ENCODE results near the gene PCYT2. TPM values are rescaled to one million over a fixed set of nuclear protein-coding genes. Genes with fewer than 3 reads are reported as not detected.

The PCYT2 gene
- total and polyA plus RNA-seq, 9 of the 15 experiments (the other 6 are each of a cell fraction or from before 2014, with no cell fraction given), result 0.92 to 134 (median 82.5) TPM

- TF ChIP-seq, protein P1, sequence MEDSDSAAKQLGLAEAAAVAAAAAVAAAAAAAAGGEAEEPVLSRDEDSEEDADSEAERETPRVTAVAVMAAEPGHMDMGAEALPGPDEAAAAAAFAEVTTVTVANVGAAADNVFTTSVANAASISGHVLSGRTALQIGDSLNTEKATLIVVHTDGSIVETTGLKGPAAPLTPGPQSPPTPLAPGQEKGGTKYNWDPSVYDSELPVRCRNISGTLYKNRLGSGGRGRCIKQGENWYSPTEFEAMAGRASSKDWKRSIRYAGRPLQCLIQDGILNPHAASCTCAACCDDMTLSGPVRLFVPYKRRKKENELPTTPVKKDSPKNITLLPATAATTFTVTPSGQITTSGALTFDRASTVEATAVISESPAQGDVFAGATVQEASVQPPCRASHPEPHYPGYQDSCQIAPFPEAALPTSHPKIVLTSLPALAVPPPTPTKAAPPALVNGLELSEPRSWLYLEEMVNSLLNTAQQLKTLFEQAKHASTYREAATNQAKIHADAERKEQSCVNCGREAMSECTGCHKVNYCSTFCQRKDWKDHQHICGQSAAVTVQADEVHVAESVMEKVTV (CRISPR knock-in tag; IDR thresholded peaks at IDR 0.05), result no peak
- 0 out of 2 replicates have a peak, but pooled peaks have one; percentile 15 for TF ChIP-seq ELF2 (CRISPR knock-in tag; IDR thresholded peaks at IDR 0.05)
Observed at GRCh38 chr17:81926451-81927151, 15.4 kb upstream of the PCYT2 start (continued).

DNA sequence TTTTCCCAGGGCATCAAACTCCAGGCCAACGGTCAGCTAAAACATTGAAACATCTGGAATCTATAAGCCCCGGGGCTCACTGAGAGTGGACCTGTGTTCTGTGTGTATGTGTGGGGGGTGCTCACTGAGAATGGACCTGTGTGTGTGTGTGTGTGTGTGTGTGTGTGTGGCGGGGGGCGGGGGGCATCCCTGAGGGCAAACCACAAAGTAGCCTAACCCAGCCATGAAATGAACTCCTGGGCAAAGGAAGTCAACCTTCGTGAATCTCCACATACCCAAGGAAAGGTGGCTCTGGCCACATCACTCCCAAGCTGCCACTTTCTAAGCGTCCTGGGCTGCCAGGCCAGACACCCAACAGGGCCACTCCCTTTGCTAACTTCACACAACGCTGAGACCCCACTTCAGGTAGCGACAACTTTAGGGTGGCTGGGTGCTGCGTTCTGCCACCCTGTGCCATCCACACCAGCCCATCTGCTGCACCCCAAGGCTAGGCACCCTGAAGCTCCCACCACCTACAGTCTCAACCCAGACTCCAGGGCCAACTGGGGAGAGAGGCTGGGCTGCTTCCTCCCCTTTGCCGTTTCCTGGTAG is 14.8 kb upstream of the PCYT2 start:
- ChIA-PET CTCF (ENCODE audit: low intra/inter-chr PET ratio) (no interaction called here), POLR2A (interaction anchor here (0.5 to 4.8 kb wide), 17 partner anchors 9 to 417 kb away, joined by 3 to 32 read pairs (median 3); partner anchors contain the start of genes ACTG1, ARL16, HGS and MRPL12)
- peaks cover under 1% of the 10 kb centered on the region for H3K9me1 ChIP-seq (ENCODE audit: control insufficient read depth, insufficient read depth, low read length)
- peaks cover 9% of the 10 kb centered on the region; the same call in 1 of the 2 replicates for H4K20me1 ChIP-seq (replicated peaks; ENCODE audit: control insufficient read depth, insufficient read depth, low read length)
- H3K27ac ChIP-seq (ENCODE audit: extremely low read depth, low read depth, low read length), result peak overlapping the region; percentile 98
- no peaks in the 10 kb centered on the region for H3K27me3 ChIP-seq (ENCODE audit: control insufficient read depth in 2 of 2, insufficient read depth in 2 of 2, low read length in 2 of 2)
- ATAC-seq (no peak), FAIRE-seq (peak; percentile 69), DNase-seq (ENCODE audit: extremely low read depth in 1 of 4, low spot score in 3 of 4) (no peak)
- peak overlapping the region; percentile 80 for H3K4me2 ChIP-seq (ENCODE audit: insufficient read depth, low read length)
- H3K4me1 ChIP-seq (replicated peaks in 1 of 2; ENCODE audit: control insufficient read depth in 2 of 2, insufficient read depth in 2 of 2, low read length in 2 of 2), result peaks cover 45 to 95% of the 10 kb centered on the region in 2 experiments
- peaks cover 81% of the 10 kb centered on the region for H3K79me2 ChIP-seq (ENCODE audit: control insufficient read depth, insufficient read depth, low read length)
- in situ Hi-C loops (cut with MboI) (no loop called here), intact Hi-C loops (cut with micrococcal nuclease) (no loop called here)
- no peak overlapping the region for H2AFZ ChIP-seq (ENCODE audit: low read depth, low read length)
- peak overlapping the region; percentile 92 to 93 for H3K9ac ChIP-seq (ENCODE audit: insufficient read depth in 1 of 2, low read depth in 2 of 2, low read length in 2 of 2)
- BruUV-seq (replicated peaks), result no TSS peak
- peak overlapping the region; percentile 81 for H3K4me3 ChIP-seq
- peaks cover 17% of the 10 kb centered on the region for H3K36me3 ChIP-seq (ENCODE audit: control insufficient read depth, insufficient read depth, low read length)
- no peaks in the 10 kb centered on the region for H3K9me3 ChIP-seq (replicated peaks; ENCODE audit: control insufficient read depth, insufficient read depth, low read depth, low read length)
- 5% methylated on average over 7 of the region's 10 CpGs for WGBS (ENCODE audit: insufficient coverage, low coverage, missing lambda C conversion rate)
- TF ChIP-seq CAMTA2 (CRISPR knock-in tag; conservative IDR thresholded peaks at IDR 0.05) (no peak), SNIP1 (IDR thresholded peaks at IDR 0.05; ENCODE audit: low read depth) (no peak), BRF2 (IDR thresholded peaks at IDR 0.05; ENCODE audit: borderline replicate concordance, insufficient read depth, insufficient read length) (no peak), ZBTB12 (CRISPR knock-in tag; IDR thresholded peaks at IDR 0.05) (no peak), BRCA1 (IDR thresholded peaks at IDR 0.05) (no peak), BRCA1 (CRISPR knock-in tag; IDR thresholded peaks at IDR 0.05) (0 out of 2 replicates have a peak, but pooled peaks have one; percentile 45), ZNF398 (CRISPR knock-in tag; IDR thresholded peaks at IDR 0.05) (no peak), ZBTB7A (IDR thresholded peaks at IDR 0.05; ENCODE audit: borderline replicate concordance, control insufficient read depth, low read depth, low read length) (peak; percentile 51; the same call in 1 of the 2 replicates), KLF1 (tag; IDR thresholded peaks at IDR 0.05) (no peak), HDAC3 (IDR thresholded peaks at IDR 0.05; ENCODE audit: borderline replicate concordance, partially characterized antibody) (no peak), ZNF217 (CRISPR knock-in tag; IDR thresholded peaks at IDR 0.05) (no peak)
